Measurements from ENCODE around the gene MED17.
A peak's percentile ranks its signal among the peaks of the same experiment; 100 is the strongest.
"Not testable (repeated sequence)": the region's sequence is repeated elsewhere in the genome, so short reads cannot be mapped to it uniquely, and the experiment has no call there.

Gene MED17

DNA sequence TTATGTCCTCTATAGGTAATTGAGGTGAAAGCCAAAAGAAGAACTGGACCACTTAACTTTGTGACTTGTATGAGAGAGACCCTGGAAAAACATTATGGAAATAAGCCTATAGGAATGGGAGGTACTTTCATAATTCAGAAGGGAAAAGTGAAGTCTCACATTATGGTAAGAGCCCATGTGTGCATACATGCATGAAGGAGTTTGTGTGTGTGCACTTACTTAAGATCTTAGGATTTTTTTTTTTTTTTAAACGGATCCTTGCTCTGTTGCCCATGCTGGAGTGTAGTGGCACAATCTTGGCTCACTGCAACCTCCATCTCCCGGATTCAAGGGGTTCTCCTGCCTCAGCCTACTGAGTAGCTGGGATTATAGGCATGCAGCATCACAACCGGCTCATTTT is 26.8 kb upstream of the MED17 start:
- DNase-seq, result no peak
- intact Hi-C loops (cut with DNase I), result no loop called here

DNA sequence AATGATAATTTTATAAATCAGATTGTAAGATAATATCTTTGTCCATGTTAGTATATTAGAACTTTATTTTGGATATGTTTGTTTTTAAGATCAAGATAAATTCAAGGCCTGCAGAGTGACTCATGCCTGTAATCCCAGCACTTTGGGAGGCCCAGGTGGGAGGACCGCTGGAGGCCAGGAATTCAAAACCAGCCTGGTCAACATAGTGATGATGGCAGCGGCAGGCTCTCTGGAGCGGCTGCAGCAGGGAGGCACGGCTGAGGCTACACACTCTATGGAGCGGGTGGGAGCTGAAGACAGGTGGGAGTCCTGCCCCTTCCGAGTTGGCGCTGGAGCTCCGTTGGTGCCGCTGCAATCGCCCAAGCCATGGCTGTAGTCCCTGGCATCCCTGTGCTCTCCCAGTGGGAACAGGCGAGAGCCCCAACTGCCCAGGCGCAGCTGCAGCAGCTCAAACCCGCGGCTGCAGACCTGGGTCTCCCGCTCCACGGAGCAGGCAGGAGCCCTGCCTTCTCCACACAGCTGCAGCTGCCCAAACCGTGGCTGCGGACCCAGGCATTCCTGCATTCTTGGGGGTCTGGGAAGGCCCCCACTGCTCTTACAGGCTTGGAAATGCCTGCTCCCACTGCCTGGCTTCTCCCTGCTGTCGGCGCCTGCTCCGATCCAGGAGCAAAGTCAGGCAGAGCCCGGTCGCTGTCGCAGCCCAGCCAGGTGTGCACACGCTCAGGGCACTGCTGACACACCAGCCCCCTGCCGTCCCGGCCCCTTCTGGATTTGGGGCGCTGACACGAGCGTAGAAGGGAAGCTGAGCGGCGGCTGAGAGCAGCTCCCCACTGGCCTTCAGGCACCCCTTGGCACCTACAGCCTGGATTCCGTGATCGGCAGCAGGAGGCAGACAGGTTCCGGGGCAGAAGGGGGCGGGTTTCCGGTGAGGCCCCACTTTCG is 25.9 kb upstream of the MED17 start:
- peak in 1 of 10 donors; percentile 84 for DNase-seq
- intact Hi-C loops (cut with DNase I), result no loop called here

- DNase-seq; intact Hi-C loops (cut with DNase I): not testable (repeated sequence)
These were observed 25.0 kb upstream of the MED17 start for GRCh38 chr11:93759123-93759522.

DNA sequence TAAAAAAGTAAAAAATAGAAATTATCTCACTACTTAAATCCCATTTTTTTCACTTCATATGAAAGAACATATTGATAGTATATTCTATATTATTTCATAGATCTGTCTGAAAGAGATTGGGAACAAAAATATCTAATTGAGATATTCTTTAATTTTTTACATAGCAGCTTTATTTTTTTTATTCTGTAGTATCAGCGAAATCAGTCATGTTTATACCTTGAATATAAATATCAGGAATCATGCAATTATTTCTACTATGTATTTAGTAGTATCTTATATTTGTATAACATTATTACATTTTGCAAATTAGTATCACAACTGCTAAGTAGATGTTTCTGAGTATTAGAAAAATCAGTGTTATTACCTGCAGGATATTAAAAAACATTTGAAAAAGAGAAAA is 22.2 kb upstream of the MED17 start:
- intact Hi-C loops (cut with DNase I), result no loop called here

DNA sequence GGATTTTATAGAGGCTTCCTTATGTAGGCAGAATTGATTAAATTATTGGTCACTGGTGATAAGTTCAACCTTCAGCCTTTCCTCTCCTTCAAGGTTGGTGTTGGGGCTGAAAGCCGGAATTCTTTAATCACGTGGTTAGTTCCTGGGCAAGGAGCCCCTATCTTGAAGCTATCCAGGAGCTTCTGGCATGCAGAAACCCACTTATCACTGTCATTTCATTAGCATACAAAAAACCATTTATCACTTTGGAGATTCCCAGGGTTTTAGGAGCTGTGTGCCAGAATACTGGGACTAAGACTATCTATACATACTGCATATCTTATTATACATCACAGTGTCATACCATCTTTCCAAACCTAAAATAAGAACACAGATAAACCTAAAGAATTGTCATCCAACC is 18.5 kb upstream of the MED17 start:
- DNase-seq, result no peak
- intact Hi-C loops (cut with DNase I), result no loop called here

More for the DNA sequence above, 22.2 kb upstream of the MED17 start:
- no peak for DNase-seq

- DNase-seq, result no peak
- intact Hi-C loops (cut with DNase I), result no loop called here
These were observed 17.6 kb upstream of the MED17 start for GRCh38 chr11:93766504-93766903.

- intact Hi-C loops (cut with DNase I), result no loop called here
- no peak for DNase-seq
These were observed 17.1 kb upstream of the MED17 start for GRCh38 chr11:93767018-93767417.

- DNase-seq, result no peak
- intact Hi-C loops (cut with DNase I), result no loop called here
These were observed 13.9 kb upstream of the MED17 start for GRCh38 chr11:93770160-93770559.

- intact Hi-C loops (cut with DNase I), result no loop called here
- no peak for DNase-seq
These were observed 12.0 kb upstream of the MED17 start for GRCh38 chr11:93772123-93772522.

GRCh38 chr11:93773045-93773477 is 11.0 kb upstream of the MED17 start:
- intact Hi-C loops (cut with DNase I), result no loop called here
- DNase-seq, result no peak

DNA sequence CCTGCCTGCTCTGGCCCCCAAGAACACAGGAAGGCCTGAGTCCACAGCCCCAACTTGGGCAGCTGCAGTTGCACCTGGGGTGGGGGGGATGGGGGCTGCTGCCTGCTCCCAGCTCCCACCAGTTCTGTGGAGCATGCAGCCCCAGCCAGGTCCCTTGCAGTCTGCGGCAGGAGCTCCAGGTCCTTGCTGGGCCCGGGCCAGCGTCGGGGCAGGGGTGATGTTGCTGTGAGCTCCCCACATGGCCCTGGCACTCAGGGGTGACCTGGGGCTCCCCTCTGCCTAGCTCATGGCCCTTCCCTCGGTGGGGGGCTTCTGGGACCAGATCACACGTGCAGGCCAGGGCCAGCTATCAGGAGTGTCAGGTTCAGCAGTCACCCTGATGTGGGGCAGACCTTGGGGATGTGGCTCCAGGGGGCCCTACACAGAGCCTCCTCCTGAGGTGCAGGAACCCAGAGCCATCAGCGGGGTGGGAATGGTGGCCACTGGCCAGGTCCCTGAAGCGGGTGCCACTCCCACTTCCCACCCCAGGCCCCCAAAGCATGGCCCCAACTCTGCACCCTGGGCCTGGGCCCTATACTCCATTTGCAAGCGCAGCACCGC is 10.4 kb upstream of the MED17 start:
- DNase-seq, result no peak
- intact Hi-C loops (cut with DNase I), result no loop called here

- intact Hi-C loops (cut with DNase I); DNase-seq: not testable (repeated sequence)
These were observed 9.5 kb upstream of the MED17 start for GRCh38 chr11:93774560-93774959.

GRCh38 chr11:93775289-93775688 is 8.8 kb upstream of the MED17 start:
- intact Hi-C loops (cut with DNase I), result no loop called here
- no peak for DNase-seq

DNA sequence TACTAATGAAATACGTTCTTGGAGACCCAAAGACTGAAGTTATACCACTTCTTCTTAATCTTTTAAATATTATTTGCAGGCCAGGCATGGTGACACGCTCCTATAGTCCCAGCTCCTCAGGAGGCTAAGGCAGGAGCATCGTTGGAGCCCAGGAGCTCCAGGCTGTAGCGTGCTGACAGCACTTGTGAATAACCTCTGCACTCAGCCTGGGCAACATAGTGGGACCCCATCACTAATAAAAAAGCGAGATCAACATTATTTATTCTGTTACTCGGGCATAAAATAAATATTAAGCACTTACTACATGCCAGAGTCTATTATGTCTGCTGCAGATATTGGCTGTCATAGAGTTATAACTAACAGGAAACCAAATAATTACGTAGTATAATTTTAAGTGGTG is 720 bp upstream of the MED17 start:
- DNase-seq, result no peak
- intact Hi-C loops (cut with DNase I), result loop anchor here (2.0 kb wide), 1 partner anchor 43 kb away; the partner anchor contains the start of genes C11orf54 and TAF1D

DNA sequence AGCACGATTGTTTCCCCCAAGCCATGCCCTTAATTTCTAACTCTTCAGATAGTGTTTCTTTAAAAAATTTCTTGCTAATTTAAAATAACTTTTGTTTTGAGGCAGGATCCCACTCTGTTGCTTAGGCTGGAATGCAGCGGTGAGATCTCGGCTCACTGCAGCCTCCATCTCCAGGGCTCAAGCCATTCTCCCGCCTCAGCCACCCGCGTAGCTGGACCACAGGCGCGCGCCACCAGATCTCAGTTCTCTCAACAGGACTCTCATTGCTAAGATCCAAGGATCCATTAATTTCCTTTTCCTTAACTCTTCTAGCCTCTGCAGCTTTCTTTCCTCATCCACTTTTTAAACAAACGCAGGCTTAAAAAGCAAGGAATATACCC is 327 bp upstream of the MED17 start:
- intact Hi-C loops (cut with DNase I), result loop anchor here (2.0 kb wide), 1 partner anchor 43 kb away; the partner anchor contains the start of genes C11orf54 and TAF1D
- DNase-seq, result no peak

GRCh38 chr11:93784935-93785360 is 866 bp downstream of the MED17 start:
- intact Hi-C loops (cut with DNase I), result no loop called here
- no peak for DNase-seq

- intact Hi-C loops (cut with DNase I), result no loop called here
These were observed 7.4 kb downstream of the MED17 start for GRCh38 chr11:93791493-93791892.

DNA sequence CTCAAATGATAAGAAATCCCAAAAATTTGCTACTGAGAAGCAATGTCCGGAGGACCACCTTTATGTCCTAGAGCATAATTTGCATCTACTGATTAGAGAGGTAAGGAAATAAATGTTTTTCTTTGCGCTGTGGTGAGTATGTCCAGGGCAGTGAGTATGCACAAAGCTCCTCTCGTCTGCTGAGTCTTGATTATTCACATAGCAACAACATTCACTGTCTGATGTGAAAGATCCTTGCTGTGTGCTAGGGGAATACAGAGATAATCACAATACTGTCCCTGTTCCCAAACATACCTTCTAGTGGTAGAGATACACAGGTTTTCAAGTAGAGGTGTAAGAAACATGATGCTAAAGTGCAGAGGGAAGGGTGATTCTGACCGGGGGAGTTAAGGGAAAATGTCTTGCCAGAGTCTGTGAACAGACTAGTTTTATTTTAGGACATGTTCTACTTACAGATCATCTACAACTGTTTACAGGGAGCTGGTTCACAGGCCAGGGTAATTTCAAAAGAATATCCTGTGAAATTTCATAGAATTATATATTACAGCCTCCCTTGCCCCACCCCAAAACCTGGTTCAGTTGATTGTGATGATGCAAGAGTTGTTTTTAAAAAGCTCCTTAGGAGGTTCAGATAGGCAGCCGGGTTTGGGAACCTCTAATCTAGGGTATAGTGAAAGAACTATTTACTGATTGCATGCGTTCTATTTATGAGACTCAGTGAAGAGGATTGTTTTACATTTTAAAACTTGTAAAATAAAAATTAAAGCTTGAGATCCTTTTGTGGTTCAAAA is 12.6 kb downstream of the MED17 start:
- DNase-seq, result no peak
- intact Hi-C loops (cut with DNase I), result no loop called here

More at GRCh38 chr11:93791493-93791892, 7.4 kb downstream of the MED17 start:
- no peak for DNase-seq

DNA sequence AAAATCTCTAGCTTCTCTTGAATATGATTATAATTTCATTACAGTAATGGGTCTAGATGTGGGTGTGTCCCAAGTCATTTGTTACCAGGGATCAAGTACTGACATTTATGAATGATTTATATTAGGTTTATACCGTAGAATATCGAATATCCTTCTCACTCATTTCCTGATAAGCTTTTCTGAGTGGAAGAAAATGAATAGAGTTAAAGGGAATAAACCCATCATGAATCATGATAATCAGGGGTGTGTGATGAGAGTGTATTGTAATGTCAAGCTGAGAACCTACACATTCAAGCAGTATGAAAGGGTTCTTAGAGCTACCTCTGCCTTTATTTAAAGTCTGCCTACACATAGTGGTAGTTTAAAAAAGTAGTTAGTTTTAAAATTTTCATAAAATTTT is 17.3 kb downstream of the MED17 start:
- intact Hi-C loops (cut with DNase I), result no loop called here
- DNase-seq, result no peak

- intact Hi-C loops (cut with DNase I), result no loop called here
- DNase-seq, result no peak
These were observed 20.8 kb downstream of the MED17 start for GRCh38 chr11:93804879-93805278.

- intact Hi-C loops (cut with DNase I), result no loop called here
- DNase-seq, result no peak
These were observed 23.9 kb downstream of the MED17 start for GRCh38 chr11:93807980-93808379.
